Stimulated activated CD4-positive, alpha-beta T cell treated with anti-CD3 and anti-CD28 coated beads, Interleukin-15, amount 100 ng/mL, for 1 hour (primary cell): ENCODE measurements around the gene SYT1.

Experiments used
- DNase-seq, 2 donors: peaks; one replicate each; pipeline ENCODE4 v3.0.0-alpha.2; 2020; ENCODE audit warnings: low read depth in 1 of 2, low spot score in 1 of 2

The SYT1 gene

DNA sequence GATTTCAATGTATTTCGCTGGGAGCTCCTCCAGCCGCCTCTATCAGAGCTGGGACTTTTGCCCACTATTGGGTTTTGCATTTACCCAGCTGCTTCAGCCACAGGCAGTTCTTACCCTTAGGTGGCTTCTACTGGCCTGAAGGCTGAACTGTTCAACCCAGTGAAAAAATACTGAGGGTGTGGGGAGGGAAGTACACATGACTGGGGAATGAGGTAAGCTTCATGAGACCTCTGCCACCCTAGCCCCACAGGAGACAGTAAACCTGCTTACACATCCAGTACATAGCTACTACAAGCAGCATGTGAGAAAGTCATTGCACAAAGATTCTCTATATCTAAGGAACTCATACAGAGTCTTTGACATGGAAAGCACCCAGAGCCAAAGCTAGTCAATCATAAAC, 411.1 kb downstream of the SYT1 start:
- no peak for DNase-seq

DNA sequence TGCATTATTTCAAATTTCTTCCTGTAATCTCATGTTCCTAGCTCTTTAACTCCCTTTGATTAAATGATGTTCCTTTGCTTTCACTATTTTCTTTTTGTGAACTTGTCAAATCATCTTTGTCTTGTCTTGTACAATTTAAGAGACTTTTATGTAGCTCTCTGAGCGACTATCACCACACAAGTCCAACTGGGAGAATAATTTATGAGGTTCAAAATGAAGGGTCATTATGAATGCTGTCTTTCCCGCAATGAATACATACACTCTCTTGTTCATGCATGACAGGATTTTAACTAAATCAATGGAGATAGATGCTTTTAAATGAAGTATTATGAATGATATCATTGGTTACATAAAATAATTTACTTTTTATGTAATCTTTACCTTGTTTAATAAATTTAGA, 418.8 kb downstream of the SYT1 start:
- no peak for DNase-seq

DNA sequence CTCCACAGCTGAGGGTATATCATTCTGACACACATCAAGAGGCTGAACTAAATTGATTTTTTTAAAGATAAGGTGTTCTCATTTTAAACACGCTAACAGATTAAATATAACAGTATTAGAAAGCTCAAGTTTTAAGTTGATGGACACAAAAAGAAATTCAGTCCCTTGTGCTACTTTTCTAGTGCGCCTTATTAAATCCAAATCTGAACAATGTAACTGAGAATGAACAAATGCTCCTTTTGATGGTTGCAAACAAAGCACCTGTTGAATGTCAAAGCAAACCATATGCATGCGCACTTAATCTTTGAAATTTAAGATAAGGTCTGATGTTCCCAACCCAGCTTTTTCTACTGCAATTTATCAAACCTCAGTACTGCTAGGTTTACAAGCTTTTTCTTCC, 424.3 kb downstream of the SYT1 start:
- DNase-seq = no peak

DNA sequence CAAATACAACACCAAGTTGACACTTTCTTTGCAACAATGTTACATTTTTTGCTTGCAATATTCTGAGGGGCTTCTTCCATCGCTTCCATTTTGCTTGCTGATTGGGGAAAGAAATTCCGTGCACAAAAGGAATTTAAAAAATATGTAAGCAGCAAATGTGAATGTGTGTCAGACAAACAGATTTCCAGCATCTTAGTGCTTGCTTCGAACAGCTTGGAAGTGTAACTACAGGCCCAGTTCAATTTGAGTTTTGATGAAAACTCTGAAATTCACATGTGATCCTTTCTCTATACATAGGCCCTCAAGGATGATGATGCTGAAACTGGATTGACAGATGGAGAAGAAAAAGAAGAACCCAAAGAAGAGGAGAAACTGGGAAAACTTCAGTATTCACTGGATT, 427.1 kb downstream of the SYT1 start:
- no peak for DNase-seq

DNA sequence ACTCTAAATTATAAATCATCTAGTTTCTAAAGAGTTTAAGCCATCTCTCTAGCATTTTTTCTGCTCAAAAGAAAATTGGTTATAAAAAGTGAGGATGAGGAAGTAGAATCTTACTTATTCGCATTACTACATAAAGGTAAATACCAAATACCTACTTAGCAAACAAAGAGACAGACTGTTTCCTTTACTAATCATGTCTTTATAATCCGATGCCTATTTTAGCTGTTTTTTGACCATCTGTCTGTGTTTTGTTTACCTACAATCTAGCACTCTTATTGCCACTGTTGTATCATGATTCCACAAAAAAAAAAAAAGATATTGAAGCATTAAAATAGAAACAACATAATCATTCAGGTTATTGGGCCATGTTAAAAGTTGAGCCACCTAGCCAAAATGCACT, 430.0 kb downstream of the SYT1 start:
- no peak for DNase-seq

DNA sequence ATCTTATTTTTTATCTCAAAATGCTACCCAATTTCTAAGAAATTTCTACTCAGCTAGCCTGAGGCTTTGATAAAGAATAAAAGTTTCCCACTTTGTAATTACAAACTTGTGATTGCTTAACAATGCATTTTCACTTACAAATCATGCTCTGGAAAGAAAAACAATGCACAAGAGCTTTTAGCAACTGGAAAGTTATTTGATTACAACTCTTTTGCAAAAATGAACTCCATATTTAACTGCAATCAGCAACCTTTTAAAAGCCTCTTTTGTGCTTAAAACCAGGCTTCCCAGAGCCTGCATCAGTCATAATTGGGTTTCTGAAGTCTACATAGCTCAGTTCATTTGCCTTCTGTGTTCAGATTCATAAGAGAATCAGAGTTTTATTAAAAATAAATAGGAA, 431.0 kb downstream of the SYT1 start:
- DNase-seq = no peak

DNA sequence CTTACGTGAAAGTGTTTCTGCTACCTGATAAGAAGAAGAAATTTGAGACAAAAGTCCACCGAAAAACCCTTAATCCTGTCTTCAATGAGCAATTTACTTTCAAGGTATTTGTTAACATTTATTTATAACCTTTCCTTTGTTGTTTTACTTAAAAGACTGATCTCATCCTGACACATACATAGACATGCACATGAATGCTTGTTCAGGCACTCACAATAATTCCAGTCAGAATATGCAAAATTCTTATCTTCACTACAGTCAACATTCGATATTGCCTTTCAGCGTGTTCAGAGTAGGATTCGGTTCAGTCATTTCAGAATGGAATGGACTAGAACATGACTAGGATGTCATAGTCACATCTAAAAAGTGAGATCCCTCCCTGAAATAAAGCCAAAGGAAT, 431.6 kb downstream of the SYT1 start:
- DNase-seq = no peak

DNA sequence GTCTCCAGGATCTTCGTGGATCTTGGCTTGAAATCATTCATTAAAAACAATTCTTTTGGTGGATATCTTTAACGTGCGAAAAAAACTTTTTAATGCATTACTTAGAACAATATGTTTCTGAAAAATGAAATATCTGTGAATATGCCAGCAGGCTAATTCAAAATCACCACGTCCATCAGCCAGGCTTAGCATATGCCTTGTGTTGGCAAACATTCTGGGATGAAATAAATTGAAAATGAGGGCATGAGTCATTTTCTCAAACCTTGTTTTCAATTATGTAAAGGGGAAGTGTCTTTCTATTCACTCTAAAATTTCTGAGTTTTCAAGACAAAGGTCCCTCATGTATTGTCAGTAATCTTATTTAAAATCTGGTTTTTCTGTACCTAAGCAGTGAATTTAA, 432.3 kb downstream of the SYT1 start:
- DNase-seq = no peak

DNA sequence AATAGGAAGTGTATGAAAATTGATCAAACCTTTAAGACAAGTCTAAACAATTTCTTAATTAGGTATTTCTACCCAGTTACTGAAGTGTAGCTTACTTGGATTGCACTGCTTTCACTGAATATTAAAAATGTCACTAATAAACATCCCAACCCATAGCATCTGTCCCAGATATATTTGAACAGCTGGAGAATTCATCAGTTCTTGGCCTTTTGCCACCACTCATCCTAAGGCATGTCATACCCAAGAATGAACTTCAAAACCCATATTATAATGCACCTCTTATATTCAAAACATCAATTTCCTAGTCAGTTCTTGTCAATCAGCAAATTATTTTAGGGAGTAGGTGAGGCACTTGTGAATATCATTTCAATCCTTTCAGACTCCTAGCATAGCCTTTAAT, 433.9 kb downstream of the SYT1 start:
- no peak for DNase-seq

DNA sequence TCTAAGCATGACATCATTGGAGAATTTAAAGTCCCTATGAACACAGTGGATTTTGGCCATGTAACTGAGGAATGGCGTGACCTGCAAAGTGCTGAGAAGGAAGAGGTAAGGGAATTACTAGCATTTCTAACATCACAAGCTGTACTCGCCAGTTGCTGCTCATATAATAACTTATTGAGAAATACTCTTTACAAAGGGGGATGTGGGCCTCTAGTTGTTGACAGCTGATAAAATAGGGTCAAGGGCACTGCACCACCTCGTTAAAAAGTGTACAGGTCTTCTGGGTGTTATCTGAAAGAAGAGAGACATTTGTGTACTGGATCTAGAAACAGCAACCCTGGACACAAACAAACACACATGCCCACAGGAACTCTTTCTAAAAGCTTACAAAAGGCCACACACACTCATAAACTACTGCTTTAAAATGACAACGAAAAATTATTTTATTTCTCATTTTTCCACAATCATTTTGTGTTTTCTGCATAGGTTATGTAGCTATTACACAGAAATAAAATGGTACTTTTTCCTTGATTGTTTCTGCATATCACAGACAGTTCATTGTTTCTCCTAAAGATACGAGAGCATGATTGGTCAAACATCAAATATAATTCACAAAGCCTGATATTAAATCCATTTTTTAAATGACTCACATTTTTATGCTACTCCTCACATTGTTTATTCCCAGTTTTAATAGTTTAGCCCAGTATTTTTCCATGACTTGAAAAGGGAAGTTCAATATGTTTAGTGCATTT, 435.0 kb downstream of the SYT1 start:
- DNase-seq = no peak

DNA sequence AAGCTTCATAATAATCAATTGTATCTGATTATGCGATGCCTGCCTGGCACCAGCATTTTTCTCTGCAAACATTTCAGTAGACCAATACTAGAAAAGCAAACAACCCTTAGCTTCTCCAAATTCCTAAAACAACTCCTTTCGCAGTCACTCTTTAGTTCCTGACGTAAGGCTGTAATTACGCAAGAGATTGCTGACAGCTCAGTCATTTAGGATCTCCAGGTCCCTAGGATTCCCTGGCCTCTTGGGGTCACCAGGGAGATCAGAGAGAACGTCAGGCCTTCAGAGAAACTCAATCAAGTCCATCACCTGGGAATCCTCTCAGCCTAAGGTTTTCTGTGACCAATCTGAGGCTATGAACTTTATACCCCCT, 435.6 kb downstream of the SYT1 start:
- no peak for DNase-seq

DNA sequence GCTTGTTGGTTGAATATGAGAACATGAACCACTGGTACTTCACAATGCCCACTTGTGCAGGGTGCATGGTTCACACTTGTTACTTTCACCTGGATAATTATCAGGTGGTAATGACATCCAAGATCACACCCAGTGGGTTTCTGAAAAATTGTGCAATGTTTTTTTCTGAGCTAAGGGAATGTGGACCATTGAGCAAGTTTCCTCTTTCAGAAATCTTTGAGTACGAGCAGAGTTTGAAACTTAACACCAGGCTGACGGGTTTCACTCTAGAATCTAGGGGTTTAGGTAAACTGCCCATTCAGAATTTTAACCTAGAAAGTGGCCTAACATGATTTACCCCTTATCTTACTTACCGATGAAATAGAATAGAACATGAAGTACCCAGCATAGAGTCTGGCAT, 436.6 kb downstream of the SYT1 start:
- no peak for DNase-seq

DNA sequence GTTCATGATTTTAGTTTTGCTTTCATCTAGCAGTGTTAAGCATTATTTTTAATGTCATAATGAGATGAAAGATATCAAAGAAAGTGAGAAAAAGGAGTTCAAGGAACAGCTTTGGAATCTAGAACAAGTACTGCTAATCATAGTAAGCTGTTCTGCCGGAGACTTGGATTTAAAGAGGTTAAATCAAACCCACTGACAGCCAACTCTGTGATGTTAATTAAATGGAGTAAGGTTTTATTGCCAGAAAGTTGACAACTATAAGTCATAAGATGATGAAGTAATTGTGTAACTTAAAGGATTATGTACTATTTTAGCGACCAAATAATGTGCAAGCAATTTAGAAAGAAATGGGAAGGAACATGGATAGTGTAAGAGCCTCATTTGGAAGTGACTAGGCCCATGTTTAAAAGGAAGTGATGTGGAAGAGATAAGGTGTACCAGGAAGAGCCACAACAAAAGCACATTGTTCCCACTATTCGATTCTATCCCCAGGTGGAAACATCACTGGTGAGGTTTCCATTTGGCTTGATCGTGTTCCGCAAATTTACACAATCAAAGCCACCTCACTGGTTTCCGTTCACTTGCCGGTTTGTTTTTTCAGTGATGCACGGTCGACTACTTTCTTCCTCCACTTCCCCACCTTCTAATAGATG, 437.7 kb downstream of the SYT1 start:
- no peak for DNase-seq

DNA sequence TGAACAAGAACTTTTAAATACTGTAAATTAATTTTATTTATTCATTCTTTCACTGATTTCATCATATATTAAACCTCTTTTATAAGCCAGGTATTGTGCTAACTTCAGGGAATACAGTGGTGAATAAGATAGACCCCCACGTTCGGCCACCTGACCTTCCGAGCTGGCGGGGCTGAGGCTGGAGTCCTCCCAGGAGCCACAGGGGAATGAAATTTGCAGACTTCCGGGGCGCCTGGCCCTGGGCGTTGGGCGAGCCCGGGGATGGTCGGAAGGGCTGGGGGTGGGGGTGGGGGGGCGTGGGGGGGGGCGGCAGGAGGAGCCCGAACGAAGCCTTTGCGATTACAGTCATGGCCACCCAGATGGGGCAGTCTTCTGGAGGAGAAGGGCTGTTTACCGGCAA, 442.8 kb downstream of the SYT1 start:
- DNase-seq = no peak

DNA sequence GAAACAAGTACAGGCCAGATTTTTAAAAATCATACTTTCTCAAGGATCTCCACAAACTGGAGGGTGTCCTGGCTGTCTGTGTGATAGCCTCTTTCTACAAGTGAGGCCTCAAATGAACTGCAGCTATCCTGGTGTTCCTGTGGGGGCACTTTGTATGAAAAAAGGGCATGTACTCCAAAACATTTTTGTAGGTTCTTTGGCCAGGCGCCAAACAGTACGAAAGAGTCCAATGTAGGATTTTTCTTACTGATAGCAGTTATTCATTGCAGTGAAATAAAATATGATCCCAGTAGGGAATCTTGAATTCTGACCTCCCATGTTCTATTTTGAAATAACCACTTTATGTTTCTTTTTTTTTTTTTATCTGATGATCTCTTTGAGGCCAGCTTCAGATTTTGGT, 444.5 kb downstream of the SYT1 start:
- DNase-seq = no peak

DNA sequence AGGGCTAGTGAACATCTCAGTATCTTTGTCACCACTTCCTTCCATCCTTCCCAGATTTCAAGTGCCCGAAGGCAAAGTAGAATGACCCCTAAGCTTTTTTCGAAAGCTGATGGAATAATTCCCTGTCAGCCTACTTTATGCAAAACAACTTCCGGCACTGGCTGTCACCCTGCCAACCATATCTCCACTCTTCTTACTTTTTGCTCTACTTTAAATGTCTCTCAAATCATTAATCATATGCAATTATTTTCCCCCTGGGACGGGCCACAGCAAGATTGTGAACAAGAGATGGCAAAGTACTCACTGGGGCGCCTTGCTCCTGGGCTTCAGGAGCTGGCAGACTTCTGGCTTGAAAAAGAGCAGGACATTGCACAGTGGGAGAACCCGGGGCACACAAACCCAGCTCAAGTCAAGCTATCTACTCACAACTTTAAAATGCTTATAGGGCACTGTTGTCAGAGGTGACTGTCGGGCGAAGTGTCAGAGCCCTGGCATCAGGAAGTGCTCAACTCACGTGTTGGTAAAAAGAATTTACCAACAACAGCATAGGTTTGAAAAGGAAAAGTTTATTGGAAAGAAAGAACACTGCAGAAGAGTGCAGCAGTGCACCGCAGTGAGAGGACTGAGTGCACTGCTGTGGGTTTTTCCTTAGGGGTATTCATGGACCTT, 452.7 kb downstream of the SYT1 start:
- no peak for DNase-seq

DNA sequence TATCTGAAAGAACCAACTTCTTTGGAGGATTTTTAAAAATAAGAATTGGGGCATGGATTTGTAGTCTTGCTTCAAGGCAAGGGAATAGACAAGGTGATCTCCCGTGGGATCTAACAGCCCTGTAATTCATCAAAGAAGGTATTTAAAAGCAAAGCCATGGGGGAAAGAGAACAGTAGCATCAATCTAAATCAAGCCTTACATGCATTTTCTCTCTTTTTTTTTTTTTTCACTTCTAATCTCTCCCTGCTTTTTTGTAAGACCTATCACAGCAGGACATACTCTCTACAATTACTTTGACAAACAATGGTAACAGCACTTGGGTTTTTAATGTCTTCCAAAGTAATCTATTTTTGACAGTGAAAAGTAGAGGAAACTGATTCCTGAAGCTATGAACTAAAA, 458.3 kb downstream of the SYT1 start:
- DNase-seq = no peak

DNA sequence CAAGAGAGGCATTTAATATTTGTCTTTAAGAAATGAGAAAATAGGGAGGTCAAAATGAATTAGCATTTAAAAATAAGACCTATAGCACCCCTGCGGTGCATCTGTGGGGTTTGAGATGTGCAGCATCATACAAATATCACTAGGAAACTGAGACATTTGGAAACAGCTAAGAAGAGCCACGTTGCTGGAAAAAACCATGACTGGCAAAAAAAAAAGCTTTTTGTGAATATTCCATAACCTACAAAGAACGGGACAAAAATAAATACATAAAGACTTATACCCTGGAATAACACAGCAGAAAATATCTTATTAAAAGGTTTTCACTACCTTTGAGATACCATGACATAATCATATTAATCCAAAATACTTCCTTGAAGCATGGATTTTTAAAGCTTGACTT, 460.0 kb downstream of the SYT1 start:
- DNase-seq = no peak

DNA sequence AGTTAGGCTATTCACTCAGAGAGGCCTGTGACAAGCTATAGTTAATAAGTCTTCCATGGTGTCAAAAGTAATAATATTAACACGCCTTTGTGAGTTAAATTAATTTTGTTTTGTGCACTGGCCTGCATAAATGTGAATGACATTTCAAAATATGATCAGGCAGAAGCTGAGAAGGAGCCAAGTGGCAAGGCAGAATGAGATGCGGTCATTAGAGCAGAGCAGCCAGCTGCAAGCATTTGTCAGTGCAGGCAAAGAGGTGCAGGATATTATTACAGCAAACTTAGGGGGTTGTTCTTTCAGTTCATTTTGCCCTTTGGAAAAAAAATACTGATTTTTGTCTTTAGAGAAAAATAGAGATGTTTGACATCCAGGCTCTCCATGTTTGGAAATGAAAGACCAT, 461.6 kb downstream of the SYT1 start:
- DNase-seq = no peak

DNA sequence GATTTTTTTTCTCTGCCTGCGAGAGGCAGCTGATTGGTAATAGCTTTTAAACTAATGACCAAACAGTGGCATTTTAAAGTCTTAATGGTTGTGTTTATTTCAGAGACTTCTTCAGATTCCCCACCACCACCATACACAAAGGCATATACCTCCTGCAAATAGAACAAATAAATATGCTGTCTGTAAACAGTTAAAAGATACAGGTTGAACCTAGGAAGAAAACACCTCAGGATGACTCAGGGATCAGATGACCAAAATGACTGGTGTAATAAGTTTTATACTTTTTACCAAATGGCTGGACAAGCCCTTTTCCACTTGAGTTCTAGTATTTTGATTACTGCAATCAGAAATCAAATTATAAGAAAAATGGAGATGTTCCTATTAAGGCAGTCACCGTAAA, 462.1 kb downstream of the SYT1 start:
- no peak for DNase-seq

DNA sequence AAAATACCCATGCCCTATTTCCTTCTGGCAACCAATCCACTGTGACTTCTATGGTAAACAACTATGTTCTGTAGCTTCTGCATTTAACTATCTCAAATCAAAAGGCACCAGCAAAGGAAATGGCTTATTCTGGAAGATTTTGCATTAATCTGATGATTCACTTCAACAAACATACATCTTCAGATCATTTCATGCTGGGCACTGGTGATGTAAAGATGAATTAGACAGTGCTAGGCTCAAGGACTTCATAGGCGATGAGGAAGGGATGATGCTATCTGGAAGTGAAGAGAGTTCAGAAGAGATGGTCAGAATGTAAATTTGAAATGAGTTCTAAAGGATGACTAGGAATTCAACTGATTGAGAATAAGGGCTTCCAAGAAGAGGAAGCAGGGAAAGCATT, 462.9 kb downstream of the SYT1 start:
- no peak for DNase-seq

DNA sequence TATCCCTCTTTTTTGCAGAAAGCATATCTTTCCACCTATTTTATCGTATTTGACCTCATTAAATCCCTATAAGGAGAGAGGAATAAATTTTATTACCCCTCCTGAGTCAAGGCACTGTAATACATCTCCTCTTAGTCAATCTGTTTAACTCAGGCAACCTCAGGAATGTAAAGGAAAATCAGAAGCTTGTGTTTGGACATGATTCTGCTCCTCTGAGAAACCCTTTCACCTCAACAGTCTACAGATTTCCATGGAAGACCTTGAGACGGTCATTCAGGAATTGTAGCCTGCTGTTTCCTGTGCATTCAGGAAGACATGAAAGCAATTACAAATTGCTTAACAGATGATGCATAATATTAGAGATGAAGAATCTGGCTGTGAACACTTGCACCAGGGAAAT, 465.4 kb downstream of the SYT1 start:
- DNase-seq = no peak

DNA sequence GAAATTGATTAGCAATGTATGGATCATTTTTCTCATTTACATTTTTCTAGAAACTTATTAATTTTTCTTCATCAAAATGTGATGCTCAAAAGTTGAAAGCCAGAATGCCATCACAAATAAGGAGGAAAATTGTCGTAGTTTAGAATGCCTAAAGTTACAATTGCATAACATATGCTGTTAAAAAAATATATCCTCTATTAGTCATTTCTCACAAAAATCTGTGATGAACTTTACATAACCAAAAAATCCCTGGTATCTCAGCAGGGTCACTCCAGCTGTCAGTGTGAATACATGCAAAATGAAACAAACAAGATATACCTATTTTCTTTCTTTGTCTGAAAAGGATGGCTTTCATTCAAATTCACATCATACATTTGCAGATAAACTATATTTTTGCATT, 467.3 kb downstream of the SYT1 start:
- no peak for DNase-seq
